ENCODE results near the gene XPNPEP1.
"Not testable (repeated sequence)": the region's sequence is repeated elsewhere in the genome, so short reads cannot be mapped to it uniquely, and the experiment has no call there.

XPNPEP1 gene

DNA sequence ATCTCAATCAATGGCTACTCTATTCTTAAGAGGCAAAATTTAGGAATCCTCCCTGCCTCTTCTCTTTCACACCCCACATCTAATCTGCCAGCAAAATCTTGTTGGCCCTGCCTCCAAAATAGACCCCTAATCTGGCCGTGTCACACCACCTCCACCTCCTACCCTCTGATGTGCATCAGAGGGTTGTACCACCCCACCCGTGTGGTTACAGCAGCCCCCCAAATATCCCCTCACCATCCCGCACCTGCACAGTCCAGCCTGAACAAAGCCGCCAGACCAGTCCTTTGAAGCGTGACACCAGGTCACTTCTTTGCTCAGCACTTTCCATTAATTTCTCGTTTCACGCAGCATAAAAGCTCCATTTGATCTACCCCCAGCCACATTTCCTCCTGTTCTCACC lies 776 bp upstream of the XPNPEP1 start:
- DNase-seq (ENCODE audit: low spot score) = no peak

DNA sequence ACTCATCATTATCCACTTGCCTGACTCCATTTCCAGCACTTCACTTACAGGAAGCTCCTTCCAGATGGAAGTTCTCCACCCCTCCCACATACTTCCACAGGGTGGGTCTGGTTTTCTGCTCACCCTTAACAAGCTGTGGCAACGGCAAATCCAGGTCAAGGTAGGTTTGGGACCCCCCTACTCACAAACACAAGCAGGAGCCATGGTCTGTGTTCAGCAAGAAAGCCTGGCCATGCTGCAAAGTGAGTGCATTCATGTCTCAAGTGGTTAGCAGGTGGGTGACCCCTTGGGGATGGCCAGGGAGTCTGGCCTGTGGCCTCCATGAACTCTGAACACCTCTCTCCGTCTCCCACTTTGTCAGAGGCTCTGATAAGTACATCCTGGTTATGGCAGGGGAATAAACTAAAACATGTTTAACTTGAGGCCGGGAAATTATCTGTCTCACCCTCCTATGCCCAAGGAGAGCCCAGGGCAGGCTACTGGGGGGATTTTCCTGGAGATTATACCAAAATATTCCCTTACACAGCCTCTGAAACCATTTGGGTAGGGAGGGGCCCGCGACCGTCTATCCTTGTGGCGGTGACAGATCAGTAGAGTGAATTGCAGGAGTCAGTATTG lies 844 bp downstream of the XPNPEP1 start:
- no peak for DNase-seq (ENCODE audit: low spot score)

DNA sequence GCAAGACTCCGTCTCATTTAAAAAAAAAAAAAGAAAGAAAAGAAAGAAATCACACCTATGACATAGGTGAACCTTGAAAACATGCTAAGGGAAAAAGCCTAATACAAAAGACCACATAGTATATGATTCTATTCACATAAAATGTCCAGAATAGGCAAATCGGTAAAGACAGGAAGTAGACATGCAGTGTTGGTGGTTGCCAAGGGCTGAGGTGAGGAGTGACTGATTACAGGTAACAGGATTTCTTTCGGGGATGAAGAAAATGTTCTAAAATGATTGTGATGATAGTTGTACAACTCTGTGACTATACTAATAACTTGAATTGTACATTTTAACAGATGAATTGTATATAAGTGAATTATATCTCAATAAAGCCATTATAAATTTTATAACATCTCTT lies 3.3 kb downstream of the XPNPEP1 start:
- peak; percentile 31 for DNase-seq (ENCODE audit: low spot score)

DNA sequence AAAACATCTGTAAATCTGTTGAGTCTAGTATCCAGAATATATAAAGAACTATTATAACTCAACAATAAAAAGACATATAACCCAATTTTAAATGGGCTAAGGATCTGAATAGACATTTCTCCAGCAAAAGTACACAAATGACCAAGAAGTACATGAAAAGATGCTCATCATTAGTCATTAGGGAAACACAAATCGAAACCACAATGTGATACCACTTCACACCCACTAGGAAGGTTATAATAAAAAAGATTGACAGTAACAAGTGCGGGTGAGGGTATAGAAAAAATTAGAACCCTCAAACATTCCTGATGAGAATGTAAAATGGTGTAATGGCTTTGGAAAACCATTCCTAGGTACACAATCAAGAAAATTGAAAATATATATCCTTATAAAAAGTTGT lies 4.1 kb downstream of the XPNPEP1 start:
- DNase-seq (ENCODE audit: low spot score) = no peak

DNA sequence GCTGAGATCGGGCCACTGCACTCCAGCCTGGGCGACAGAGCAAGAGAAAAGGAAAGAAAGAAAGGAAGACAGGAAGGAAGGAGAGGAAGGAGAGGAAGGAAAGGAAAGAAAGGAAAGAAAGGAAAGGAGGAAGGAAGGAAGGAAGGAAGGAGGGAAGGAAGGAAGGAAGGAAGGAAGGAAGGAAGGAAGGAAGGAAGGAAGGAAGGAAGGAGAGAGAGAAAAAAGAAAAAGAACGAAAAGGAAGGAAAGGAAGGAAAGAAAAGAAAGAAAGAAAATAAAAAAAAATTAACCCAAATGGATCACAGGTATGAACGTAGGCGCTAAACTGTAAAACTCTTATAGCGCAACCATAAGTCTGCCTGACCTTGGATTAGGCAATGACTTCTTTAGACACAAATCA lies 4.6 kb downstream of the XPNPEP1 start:
- not testable (repeated sequence) for DNase-seq (ENCODE audit: low spot score)

DNA sequence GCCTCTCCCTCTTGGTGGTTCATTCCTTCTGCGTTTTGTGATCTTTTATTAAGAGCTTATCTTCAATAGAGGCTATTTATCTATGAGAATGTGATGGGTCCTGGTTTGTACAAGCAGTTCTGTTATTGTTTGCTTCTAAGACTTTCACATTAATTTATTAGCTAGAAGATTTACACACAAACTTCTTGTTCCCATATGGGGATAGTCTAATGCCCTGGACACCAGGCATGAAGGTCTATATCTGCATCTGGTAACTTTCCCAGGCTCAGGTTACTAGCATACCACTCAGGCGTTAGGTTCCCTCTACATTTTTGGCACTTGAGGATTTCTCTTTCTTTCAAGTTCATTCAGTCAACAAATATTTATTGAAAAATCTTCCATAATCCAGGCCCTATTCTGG lies 7.7 kb downstream of the XPNPEP1 start:
- no peak for DNase-seq (ENCODE audit: low spot score)

DNA sequence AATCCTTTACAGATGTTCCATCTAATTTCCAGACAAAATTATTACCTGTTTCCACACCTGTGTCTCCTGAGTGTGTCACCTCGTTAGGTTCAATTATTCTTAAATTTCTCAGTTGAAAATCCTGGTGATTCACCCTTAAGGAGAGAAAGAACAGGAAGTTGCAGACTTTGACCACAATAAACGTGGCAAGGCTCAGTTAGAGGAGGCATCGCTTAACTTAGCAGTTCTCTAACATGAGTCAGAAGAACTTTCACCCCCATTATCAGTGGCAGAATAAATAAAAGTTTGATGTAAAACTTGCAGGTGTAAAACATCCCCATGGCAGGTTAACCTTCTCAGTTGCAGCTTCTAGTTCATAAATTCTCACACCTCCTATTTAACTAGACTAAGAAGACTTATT lies 8.3 kb downstream of the XPNPEP1 start:
- DNase-seq (ENCODE audit: low spot score) = peak; percentile 75

DNA sequence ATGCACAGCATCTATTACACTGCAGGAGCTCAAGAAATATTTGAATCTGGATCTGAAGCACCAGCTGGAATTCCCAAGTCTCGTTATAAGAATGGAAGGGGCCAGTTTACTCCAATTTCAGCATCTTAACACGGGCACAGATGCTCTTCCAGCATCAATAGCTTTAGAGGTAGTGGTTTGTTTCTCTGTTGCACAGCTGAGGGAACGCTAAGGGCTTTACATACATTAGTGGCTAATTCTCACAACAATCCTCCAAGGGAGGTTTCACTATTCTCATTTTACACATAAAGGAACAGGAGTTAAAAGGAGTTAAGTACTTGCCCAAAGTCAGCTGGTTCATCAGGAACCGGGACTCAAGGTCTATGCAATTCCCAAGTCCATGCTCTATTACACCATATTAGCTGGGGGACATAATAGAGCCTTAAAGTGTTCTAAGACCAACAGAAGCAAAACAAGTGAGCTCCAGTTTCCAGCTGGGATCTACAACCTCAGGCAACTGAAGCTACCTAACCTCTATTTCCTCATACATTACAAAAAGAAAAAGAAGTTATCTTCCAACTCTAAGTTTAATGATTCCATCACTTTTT lies 9.9 kb downstream of the XPNPEP1 start:
- no peak for DNase-seq (ENCODE audit: low spot score)

DNA sequence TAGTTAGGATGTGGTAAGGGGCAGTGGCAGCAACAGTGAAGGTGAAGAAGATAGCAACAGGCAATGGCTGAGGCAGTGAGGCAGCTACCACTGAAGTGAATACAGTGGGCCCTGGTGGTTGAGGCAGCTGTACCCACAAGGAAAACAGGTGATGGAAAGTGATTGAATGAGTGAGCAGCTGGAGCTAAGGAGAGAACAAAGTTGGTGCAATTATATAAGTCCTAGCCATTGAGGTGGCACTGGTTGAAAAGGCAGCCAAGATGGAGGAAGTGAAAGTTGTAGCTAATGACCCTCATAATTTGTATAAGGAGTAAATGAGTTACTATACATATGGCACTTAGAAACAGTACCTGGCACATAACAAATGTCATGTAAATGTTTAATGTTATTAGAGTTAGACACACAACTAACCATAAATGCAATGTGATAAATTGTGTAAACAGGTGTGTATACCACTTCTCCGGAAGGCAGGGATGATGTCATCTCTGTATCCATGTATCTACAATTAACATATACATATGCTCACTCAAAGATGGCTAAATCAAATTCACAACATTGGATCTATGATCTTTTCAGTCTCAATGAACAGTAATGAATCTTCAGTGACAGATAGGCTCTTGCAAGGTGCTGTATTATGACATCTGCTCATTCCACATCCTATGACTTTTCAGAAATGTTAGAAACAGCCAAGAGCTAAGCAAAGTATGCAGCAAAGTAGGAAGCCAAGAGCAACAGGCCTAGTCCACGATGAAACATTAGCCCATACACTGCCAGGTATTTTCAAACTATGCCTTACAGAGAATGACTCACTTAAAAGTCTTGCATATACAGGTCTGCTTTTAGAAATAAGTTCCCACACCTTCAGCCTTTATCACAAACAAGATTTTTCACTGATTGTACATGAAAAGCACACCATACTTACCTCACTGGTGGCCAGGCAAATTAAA lies 10.7 kb downstream of the XPNPEP1 start:
- DNase-seq (ENCODE audit: low spot score) = no peak

DNA sequence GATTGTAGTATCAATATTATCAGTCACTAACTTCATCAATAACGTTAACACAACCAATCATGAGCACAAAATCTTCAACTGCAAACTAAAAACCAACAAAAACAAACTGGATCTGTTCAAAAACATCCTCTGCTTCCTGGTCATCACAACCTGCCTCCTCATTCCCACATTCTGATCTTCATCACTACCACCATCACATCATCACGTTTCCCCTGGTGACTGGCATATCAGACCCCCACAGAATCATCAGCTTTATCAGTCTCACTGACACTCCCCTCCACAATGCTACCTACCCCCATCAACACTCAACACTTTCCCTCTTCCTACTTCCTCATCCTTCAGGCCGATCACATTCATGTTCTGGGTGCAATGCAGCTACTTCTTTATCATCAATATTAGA lies 11.4 kb downstream of the XPNPEP1 start:
- DNase-seq (ENCODE audit: low spot score) = no peak

DNA sequence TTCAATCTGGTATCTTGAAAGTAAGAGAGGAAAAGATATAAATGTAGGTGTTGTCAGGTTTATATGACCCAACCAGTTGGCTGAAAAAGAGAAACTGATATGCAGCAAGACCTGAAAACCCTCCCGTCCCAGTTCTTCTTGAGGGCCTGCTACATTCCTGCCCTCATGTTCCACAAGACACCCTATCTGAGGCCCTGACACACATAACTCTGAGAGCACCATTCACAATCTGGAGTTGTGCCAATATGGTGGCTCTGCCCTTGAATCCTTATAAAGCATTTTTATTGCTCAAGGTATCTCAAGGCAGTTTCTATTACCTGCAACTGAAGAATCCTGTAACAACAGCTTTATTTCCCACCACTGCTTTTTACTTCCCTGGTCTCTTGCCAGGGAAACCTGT lies 17.0 kb downstream of the XPNPEP1 start:
- DNase-seq (ENCODE audit: low spot score) = no peak

DNA sequence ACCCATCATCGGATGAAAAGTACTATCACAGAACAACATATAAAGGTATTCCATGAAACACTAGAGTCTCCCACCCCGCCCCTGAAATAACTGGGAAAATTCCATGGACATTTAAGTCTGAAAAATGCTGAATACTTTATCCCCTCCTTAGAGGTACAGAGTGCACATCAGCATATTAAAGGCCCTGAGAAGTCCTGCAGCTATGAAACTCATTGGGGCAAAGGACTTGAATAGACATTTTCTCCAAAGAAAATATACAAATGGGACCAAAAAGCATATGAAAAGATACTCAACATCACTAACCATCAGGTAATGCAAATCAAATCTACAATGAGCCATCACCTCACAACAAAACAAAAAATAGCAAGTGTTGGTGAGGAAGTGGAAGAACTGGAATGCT lies 18.9 kb downstream of the XPNPEP1 start:
- DNase-seq (ENCODE audit: low spot score) = no peak

DNA sequence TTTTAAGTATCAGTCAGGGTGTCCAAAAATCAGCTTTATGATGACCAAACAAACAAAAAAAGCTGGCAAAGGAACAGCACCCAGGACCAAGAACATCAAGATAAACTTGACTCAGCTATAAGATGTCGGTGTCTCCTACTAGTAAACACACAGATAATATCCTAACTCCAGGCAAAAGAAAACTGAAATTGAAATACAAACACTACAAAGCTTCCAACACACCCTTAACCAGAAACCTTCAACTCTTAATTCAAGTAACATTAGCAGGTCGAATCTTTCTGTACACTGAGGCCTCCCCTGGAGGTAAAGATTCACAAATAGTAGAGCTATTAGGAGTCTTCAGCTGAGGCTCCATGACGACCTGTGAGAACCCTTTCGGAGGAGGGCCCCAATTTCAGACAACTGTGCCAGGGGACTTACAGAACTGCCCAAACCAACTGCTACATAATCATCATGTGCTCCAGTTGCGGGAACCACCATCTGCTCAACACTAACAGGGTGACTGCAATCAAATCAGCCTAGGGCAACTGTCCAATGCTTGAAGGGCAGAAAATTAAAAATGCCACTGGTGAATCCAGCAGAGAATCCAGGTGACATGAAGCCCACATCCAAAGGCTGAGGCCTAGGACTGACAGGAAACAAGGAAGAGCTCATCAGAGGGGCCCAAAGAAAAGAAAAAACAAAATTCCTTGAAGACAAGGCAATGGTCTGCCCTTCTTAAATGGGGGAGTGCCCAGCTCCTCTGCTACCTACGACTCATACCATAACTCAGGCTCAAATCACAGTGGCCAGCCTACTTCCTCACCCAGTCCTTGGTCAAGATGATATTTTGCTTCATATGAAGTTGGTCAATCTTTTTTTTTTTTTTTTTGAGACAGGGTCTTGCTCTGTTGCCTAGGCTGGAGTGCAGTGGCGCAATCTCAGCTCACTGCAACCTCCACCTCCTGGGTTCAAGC lies 20.0 kb downstream of the XPNPEP1 start:
- peak; percentile 19 for DNase-seq (ENCODE audit: low spot score)

DNA sequence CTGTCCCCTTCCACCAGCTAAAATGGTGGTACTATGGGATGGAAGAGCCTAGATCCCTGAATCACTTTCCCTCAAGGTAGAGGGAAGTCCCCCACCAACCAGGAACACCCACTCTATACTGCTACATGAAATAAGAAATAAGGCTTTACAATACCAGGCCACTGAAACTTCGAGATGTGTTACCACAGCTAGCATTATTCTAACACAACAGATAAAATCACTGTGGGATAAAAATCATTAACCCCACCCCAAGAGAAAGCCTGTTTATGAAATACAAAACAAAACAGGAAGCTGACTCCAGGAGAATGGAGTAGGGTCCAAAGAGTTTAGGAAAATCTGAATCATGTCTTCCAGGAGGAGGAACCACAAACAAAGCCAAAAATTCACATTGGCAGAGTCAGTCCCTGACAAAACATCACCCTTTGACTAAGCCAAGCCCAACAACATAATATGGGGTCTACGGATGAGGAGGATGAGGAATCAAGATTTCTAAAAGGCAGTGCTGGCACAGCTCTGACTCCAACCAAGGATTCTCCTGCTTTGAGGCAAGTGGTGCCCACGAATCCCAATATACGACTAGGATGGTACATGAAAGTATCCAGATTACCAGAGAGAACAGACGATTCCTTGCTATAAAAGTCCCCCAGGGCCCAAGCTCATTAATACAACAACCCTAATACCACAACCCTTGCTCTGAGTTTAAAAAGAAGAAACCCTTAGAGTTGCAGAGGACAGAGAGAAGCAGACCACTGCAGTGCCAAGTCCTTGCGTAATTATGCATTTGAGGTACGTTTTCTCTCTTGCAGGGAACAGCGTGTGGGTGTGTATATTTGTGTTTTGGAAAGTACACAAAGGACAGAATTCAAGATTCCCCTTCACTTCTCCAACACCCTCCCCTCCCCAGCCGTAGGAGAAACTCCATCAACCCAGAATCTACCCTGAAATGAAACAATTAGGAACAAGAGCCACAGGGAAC lies 23.7 kb downstream of the XPNPEP1 start:
- no peak for DNase-seq (ENCODE audit: low spot score)

DNA sequence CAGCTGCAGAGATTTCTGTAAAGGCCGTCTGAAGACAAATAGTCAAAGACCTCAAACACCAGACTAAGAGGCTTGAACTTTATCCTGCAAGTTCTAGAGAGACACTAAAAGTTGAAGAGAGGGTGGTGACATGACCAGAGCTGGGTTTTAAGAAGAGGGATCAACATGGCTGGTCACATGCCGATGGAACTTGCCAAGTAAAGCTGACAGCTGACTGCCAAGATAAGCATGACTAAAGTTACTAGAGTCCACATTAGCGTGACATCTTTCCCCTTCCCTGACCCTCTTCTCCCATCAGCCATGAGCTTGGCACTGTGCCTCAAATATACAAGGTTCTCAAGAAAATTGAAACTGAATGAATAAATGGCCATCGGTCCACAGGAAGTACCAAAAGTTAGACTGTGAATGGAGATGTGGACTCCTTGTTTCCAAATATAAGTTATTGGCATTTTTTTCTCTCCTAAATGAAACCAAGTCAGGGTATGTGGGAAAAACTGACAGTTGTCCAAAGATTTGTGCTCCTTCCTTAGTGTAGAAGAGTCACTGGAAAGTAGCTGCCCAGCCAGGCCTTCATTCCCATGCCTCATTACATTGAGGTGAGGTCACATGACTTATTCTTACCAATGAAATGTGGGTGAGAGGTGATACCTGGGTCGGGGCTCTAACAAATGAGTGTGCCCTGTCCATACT lies 24.5 kb downstream of the XPNPEP1 start:
- no peak for DNase-seq (ENCODE audit: low spot score)

DNA sequence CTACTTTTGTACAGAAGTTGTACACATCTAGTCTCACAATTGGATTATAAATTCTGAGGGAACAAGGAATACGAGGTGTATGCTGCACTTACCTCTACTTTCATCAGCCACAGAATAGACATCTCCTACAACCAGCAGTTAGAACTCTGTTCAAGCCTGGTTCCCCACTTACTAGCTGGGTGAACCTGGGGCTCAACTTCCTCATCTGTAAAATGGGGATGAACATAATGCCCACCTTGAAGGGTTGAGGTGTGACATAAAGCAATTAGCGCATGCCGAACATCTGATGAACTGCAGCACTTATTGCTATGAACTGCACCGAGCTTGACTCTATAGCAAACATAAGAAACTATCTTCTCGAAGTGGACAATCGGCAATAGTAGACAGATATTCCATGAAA lies 25.3 kb downstream of the XPNPEP1 start:
- no peak for DNase-seq (ENCODE audit: low spot score)

DNA sequence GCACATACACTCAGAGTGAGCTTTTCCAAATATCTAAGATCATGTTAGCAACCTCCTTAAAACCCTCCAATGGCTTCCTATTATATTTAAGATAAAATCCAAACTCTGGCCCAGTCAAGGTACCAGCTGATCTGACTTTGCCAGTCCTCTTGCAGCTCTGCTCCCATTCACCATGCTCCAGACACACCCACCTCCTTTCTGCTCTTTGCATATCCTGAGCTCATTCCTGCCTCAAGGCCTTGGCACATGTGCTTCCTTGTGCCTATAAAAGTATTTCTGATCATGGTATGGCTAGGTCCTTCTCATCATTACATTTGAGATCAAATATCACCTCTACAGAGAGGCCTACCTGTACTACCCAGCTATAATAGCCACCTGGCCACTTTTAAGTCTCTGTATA lies 27.5 kb downstream of the XPNPEP1 start:
- DNase-seq (ENCODE audit: low spot score) = no peak

DNA sequence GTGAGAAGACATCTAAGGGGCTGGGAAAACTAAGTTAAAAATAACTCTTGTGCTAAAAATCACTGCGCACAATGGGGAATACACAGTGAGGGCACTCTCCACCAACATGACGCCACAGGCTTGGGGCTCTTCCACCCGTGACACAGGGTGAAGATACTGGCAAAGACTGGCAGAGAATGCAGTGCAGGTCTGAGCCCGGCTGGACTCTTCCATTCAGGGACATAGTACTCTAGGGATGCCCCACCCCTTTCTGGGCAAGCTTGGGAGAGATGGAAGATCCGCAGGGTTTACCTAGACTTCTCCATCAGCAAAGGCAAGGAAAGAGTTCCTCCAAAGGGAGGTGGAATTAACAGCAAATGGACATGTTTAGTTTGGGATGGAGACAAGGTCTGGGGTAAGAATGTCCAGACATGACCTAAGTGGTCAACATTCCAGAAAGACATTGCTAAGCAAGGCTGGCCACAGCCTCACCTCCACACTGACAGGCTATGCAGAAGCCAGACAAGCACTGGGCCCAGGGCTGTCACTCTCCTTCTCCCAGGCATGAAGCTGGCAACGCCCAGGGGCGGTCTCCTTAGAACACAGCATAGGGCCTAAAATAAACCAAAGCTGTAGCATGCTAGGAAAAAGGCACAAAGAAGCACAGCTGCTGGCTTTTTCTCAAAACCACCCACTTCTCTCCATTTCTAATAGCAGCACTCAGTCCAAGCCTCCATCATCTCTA lies 28.1 kb downstream of the XPNPEP1 start:
- no peak for DNase-seq (ENCODE audit: low spot score)

DNA sequence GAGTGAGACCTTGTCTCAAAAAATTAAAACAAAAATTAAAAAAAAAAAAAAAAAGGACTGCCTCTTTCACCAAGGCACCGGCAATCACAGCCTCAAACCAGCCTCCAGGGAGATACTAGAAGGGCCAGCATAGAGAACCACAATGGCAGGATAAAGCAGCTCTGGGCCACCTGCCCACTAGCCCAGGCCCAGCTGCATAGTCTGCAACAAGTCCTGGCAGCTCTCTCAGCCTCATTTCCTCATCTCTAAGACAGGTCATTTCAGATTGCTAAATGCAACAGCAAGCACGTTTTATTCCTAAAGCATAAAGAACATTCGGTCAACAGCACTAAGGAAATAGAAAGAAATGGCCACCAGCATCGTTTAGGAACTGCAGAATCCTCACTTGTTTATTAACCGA lies 28.8 kb downstream of the XPNPEP1 start:
- no peak for DNase-seq (ENCODE audit: low spot score)

DNA sequence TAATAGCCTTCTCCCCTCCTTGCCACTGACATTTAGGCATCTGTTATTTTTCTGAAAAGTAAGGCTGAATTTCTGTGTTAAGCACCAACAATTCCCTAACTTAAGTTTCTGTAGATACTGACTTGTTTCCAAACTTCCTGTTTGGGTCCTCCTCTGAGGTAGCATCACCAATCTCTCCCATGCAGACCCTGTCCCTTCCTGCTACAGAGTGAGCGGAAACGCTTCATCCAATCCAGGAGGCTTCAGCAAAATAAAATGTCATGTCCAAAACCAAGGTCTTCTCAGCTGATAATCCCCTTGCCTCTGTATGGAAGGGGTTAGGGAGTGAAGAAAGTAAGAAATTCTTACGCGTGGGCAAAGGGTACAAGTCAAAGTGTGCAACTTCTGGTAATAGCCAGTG lies 29.9 kb downstream of the XPNPEP1 start:
- DNase-seq (ENCODE audit: low spot score) = no peak
